HepG2 (cell line): ENCODE data around the gene TMEM14C. TPM values are rescaled to one million over a fixed set of nuclear protein-coding genes. Genes with fewer than 3 reads are reported as not detected.

Experiments used
- BRF2 ChIP-seq: sonication (generic); formaldehyde crosslinking; IDR thresholded peaks from 2 replicates; pipeline ENCODE4 v1.8.1; 2022; ENCODE audit warnings: mild to moderate bottlenecking, missing genetic modification reagents
- E2F5 ChIP-seq: sonication (generic); formaldehyde crosslinking; conservative IDR thresholded peaks from 2 replicates; pipeline ENCODE4 v1.4.0; 2020; ENCODE audit warnings: missing genetic modification reagents
- GMEB2 ChIP-seq: IDR thresholded peaks from 2 replicates; pipeline ENCODE4 v1.6.1; 2016; ENCODE audit warnings: missing biosample characterization, missing genetic modification reagents, low read depth
- HMGXB4 ChIP-seq, 2 experiments: sonication (generic) in 1 of 2; formaldehyde crosslinking in 1 of 2; IDR thresholded peaks; 2 replicates each; pipeline versions ENCODE4 v1.4.0 to v1.6.1; 2018 to 2020; ENCODE audit warnings: missing genetic modification reagents in 2 of 2, borderline replicate concordance in 1 of 2, low read depth in 1 of 2, mild to moderate bottlenecking in 1 of 2, missing biosample characterization in 1 of 2
- IKZF4 ChIP-seq: sonication (generic); formaldehyde crosslinking; IDR thresholded peaks from 2 replicates; pipeline ENCODE4 v1.5.1; 2020; ENCODE audit warnings: borderline replicate concordance, mild to moderate bottlenecking, low read depth, missing genetic modification reagents; ENCODE audit errors: not compliant biosample characterization
- NFKB2 ChIP-seq: sonication (generic); formaldehyde crosslinking; IDR thresholded peaks from 2 replicates; pipeline ENCODE4 v1.4.0; 2020; ENCODE audit warnings: missing genetic modification reagents, borderline replicate concordance
- PBX3 ChIP-seq: sonication (generic); formaldehyde crosslinking; IDR thresholded peaks from 2 replicates; pipeline ENCODE4 v1.8.1; 2023; ENCODE audit warnings: missing genetic modification reagents, inconsistent platforms, borderline replicate concordance
- POGK ChIP-seq: sonication (generic); formaldehyde crosslinking; conservative IDR thresholded peaks from 2 replicates; pipeline ENCODE4 v1.8.0; 2022; ENCODE audit warnings: mild to moderate bottlenecking, moderate library complexity, missing genetic modification reagents
- REL ChIP-seq: sonication (generic); formaldehyde crosslinking; conservative IDR thresholded peaks from 2 replicates; pipeline ENCODE4 v1.8.0; 2022; ENCODE audit warnings: mild to moderate bottlenecking, missing genetic modification reagents, moderate library complexity
- REPIN1 ChIP-seq: sonication (generic); formaldehyde crosslinking; IDR thresholded peaks from 2 replicates; pipeline ENCODE4 v1.8.0; 2022; ENCODE audit warnings: missing genetic modification reagents, low read depth, mild to moderate bottlenecking, borderline replicate concordance
- TBP ChIP-seq: sonication (generic); formaldehyde crosslinking; IDR thresholded peaks from 2 replicates; pipeline ENCODE4 v1.5.0; 2020; ENCODE audit warnings: missing genetic modification reagents
- ZC3H13 ChIP-seq: sonication (generic); formaldehyde crosslinking; IDR thresholded peaks from 2 replicates; pipeline ENCODE4 v1.8.1; 2023; ENCODE audit warnings: mild to moderate bottlenecking, missing genetic modification reagents, moderate library complexity
- ZFX ChIP-seq: sonication (generic); formaldehyde crosslinking; IDR thresholded peaks from 2 replicates; pipeline ENCODE4 v1.4.0; 2020; ENCODE audit warnings: mild to moderate bottlenecking, low read depth, missing genetic modification reagents, moderate library complexity
- ZMYM4 ChIP-seq: sonication (generic); formaldehyde crosslinking; IDR thresholded peaks from 2 replicates; pipeline ENCODE4 v1.8.1; 2023; ENCODE audit warnings: mild to moderate bottlenecking, missing genetic modification reagents
- ZNF441 ChIP-seq: sonication (generic); formaldehyde crosslinking; IDR thresholded peaks from 2 replicates; pipeline ENCODE4 v1.7.0; 2021; ENCODE audit warnings: missing genetic modification reagents, borderline replicate concordance
- ZNF766 ChIP-seq: sonication (generic); formaldehyde crosslinking; IDR thresholded peaks from 2 replicates; pipeline ENCODE4 v1.5.0; 2020; ENCODE audit warnings: missing genetic modification reagents, borderline replicate concordance
- ZNF790 ChIP-seq: sonication (generic); formaldehyde crosslinking; IDR thresholded peaks from 2 replicates; pipeline ENCODE4 v1.8.0; 2022; ENCODE audit warnings: missing genetic modification reagents, mild to moderate bottlenecking, borderline replicate concordance
- ZNF816 ChIP-seq: sonication (generic); formaldehyde crosslinking; IDR thresholded peaks from 2 replicates; pipeline ENCODE4 v1.8.0; 2022; ENCODE audit warnings: missing genetic modification reagents, mild to moderate bottlenecking, borderline replicate concordance
- polyA plus RNA-seq, 8 experiments: library from polyadenylated mRNA; depleted of rRNA in 3 of 8; stranded (reverse) in 7 of 8; unstranded in 1 of 8; fragments of >200 nt; fragmentation: Illumina TruSeq in 4 of 8; extraction: Trizol in 4 of 8; gene quantifications; 2 replicates each; pipeline versions ENCODE4 v1.2.1 to v1.2.3, GENCODE V29; 2011 to 2016; ENCODE audit warnings: low read depth in 4 of 8, missing spikeins in 1 of 8, mixed read lengths in 1 of 8; ENCODE audit not compliant: insufficient read depth in 1 of 8
- total RNA-seq, 5 experiments: library from RNA; depleted of rRNA; stranded (reverse); fragments of >200 nt; fragmentation: Illumina TruSeq; extraction: Trizol; gene quantifications; 2 replicates each; pipeline ENCODE4 v1.2.3, GENCODE V29; 2016; ENCODE audit warnings: low read depth in 1 of 5

TMEM14C gene
- total and polyA plus RNA-seq, 2 of the 13 experiments (the other 11 are each of a cell fraction or from before 2014, with no cell fraction given) = 184 TPM

- peak; percentile 69 for TF ChIP-seq ZC3H13 (CRISPR knock-in tag)
- peak; percentile 82 for TF ChIP-seq POGK
- no peak for TF ChIP-seq IKZF4 (CRISPR knock-in tag)
- TF ChIP-seq E2F5 (CRISPR knock-in tag) = no peak
- TF ChIP-seq ZFX (CRISPR knock-in tag) = peak; percentile 73; the same call in 1 of the 2 replicates
- TF ChIP-seq REPIN1 (CRISPR knock-in tag) = 0 out of 2 replicates have a peak, but pooled peaks have one; percentile 15
- peak; percentile 40; the same call in 1 of the 2 replicates for TF ChIP-seq NFKB2 (CRISPR knock-in tag)
- TF ChIP-seq ZNF441 (CRISPR knock-in tag) = peak; percentile 42; the same call in 1 of the 2 replicates
- TF ChIP-seq HMGXB4 (CRISPR knock-in tag; IDR thresholded peaks at IDR 0.05; ENCODE audit: borderline replicate concordance in 1 of 2, low read depth in 1 of 2) = peak; percentile 72 to 77; a peak in 2 of 4 replicates
- no peak for TF ChIP-seq ZNF816 (CRISPR knock-in tag)
- 0 out of 2 replicates have a peak, but pooled peaks have one; percentile 35 for TF ChIP-seq ZNF766 (CRISPR knock-in tag)
- 0 out of 2 replicates have a peak, but pooled peaks have one; percentile 11 for TF ChIP-seq ZMYM4
- peak; percentile 89; the same call in 1 of the 2 replicates for TF ChIP-seq ZNF790
- TF ChIP-seq REL = 0 out of 2 replicates have a peak, but pooled peaks have one; percentile 55
- no peak for TF ChIP-seq GMEB2
- TF ChIP-seq BRF2 = 0 out of 2 replicates have a peak, but pooled peaks have one; percentile 23
- 0 out of 2 replicates have a peak, but pooled peaks have one; percentile 49 for TF ChIP-seq TBP (CRISPR knock-in tag)
- TF ChIP-seq PBX3 (CRISPR knock-in tag) = no peak
These were observed 2.5 kb upstream of the TMEM14C start (continued) for GRCh38 chr6:10720265-10720959.
